ENCODE results near the gene NEDD9.

- TF ChIP-seq EZH2phosphoT487 (IDR thresholded peaks at IDR 0.05; ENCODE audit: low read length) (no peak), EZH2 (optimal IDR thresholded peaks at IDR 0.05; ENCODE audit: low read depth, low read length) (no peak)
- TF ChIP-seq, protein P1, sequence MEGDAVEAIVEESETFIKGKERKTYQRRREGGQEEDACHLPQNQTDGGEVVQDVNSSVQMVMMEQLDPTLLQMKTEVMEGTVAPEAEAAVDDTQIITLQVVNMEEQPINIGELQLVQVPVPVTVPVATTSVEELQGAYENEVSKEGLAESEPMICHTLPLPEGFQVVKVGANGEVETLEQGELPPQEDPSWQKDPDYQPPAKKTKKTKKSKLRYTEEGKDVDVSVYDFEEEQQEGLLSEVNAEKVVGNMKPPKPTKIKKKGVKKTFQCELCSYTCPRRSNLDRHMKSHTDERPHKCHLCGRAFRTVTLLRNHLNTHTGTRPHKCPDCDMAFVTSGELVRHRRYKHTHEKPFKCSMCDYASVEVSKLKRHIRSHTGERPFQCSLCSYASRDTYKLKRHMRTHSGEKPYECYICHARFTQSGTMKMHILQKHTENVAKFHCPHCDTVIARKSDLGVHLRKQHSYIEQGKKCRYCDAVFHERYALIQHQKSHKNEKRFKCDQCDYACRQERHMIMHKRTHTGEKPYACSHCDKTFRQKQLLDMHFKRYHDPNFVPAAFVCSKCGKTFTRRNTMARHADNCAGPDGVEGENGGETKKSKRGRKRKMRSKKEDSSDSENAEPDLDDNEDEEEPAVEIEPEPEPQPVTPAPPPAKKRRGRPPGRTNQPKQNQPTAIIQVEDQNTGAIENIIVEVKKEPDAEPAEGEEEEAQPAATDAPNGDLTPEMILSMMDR (IDR thresholded peaks at IDR 0.05; ENCODE audit: low read length) = no peak
Observed at GRCh38 chr6:11244387-11245126, 12.1 kb upstream of the NEDD9 start.

Measured in MM.1S (cell line).